ENCODE data around the gene HSPA1B. TPM values are rescaled to one million over a fixed set of nuclear protein-coding genes. Genes with fewer than 3 reads are reported as not detected.

HSPA1B gene
- total and polyA plus RNA-seq, 2 of the 4 experiments (the other 2 are of a cell fraction) = 61.1 to 93.6 TPM

DNA sequence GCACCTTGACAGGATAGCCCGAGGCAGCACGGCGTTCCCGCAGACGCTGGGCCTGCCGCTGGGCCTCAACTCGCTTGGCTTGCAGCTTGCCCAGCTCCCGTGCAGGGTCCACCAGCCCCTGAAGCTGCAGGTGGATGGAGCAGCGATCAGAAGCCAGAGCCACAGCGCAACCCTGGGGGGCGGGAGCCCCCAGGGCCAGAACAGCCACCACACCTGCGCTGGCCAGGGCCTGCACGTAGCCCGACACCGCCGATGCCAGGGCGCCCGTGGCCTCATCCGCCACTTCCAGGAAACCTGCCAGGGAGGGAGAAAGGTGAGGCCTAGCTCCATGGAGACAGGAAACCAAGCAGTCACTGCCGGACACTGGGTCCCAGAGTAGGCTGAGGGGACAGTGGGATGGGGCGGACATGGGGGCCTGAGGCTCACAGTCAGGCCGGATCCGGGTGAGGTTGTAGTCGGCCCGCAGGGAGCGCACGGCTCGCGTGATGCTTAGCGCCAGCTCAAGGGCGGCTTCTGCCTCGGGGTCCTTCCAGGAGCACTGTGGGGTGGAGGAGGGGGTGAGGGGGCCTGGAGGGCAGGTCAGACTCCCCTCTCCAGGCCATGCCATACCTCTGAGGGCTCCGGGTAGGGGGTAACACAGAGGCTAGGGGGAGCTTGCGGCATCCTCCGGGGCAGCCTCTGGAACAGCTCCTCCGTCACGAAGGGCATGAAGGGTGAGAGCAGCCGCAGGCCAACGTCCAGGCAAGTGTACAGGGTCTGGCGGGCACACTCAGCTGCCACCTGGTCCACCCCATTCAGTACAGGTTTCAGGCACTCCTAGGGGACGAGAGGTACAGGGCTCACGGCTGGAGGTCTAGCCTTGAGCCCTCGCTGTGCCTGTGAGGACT lies 48.3 kb upstream of the HSPA1B start:
- CTCF ChIA-PET = interaction anchor here (0.7 kb wide), 1 partner anchor 12 kb away, joined by 3 read pairs; no protein-coding TSS in a partner anchor
- no peaks in the 10 kb centered on the region for H3K9me3 ChIP-seq (ENCODE audit: control insufficient read depth, insufficient read depth, low read length)
- no peak overlapping the region for H3K14ac ChIP-seq (replicated peaks; ENCODE audit: low read depth, low read length)
- H3K9me1 ChIP-seq (ENCODE audit: insufficient read depth, low read length) = 0 out of 2 replicates have a peak, but pooled peaks cover 8% of the 10 kb centered on the region
- no peak overlapping the region for H2BK15ac ChIP-seq (ENCODE audit: low read depth, low read length)
- no peak overlapping the region for H3K4me2 ChIP-seq (ENCODE audit: low read depth, low read length)
- no peak overlapping the region for H3K18ac ChIP-seq (ENCODE audit: low read depth, low read length)
- H3K36me3 ChIP-seq (ENCODE audit: control insufficient read depth, insufficient read depth, low read length) = peaks cover 53% of the 10 kb centered on the region
- no peak overlapping the region for H3K56ac ChIP-seq (ENCODE audit: extremely low read depth, insufficient read depth, low read length)
- no peak overlapping the region for H3K9ac ChIP-seq (ENCODE audit: low read depth, low read length)
- POLR2A ChIA-PET (ENCODE audit: unreplicated experiment) = no interaction called here
- H3K27me3 ChIP-seq (ENCODE audit: control insufficient read depth, insufficient read depth, low read length) = no peaks in the 10 kb centered on the region
- H4K91ac ChIP-seq (ENCODE audit: insufficient read depth, low read depth, low read length) = no peak overlapping the region
- no peak overlapping the region for H2AK5ac ChIP-seq (ENCODE audit: low read depth, low read length)
- ATAC-seq (ENCODE audit: low read depth) (no peak), DNase-seq (no peak)
- H2BK5ac ChIP-seq (ENCODE audit: low read depth, low read length, poor library complexity, severe bottlenecking) = no peak overlapping the region
- dilution Hi-C loops (cut with HindIII; ENCODE audit: low sequenced_read_pairs, unreplicated experiment) = no loop called here
- no peak overlapping the region for H3K27ac ChIP-seq (ENCODE audit: insufficient read depth, low read length)
- no peak overlapping the region for H2AFZ ChIP-seq (replicated peaks; ENCODE audit: low read length, poor library complexity)
- peaks cover 10% of the 10 kb centered on the region for H3K4me1 ChIP-seq (ENCODE audit: control insufficient read depth, insufficient read depth, low read length)
- intact Hi-C loops (cut with micrococcal nuclease) = no loop called here
- in situ Hi-C loops (cut with MboI; ENCODE audit: low sequenced_read_pairs) = no loop called here
- no peak overlapping the region for H4K5ac ChIP-seq (ENCODE audit: low read depth, low read length)
- BruUV-seq (replicated peaks) = no TSS peak
- no peak overlapping the region for H3K4me3 ChIP-seq (ENCODE audit: insufficient read depth, low read depth, low read length)
- H2BK20ac ChIP-seq (ENCODE audit: low read depth, low read length) = no peak overlapping the region
- H3K79me1 ChIP-seq (ENCODE audit: low read depth in 1 of 2, low read length in 2 of 2) = 0 out of 4 replicates have a peak, but pooled peaks cover 0 to 6% of the 10 kb centered on the region in 2 experiments
- 94% methylated on average over 18 of the region's 43 CpGs; no CpG with 5 or more reads in 1 of the 2 experiments for WGBS, 2 experiments (ENCODE audit: extremely low coverage in 2 of 2, insufficient read length in 1 of 2)
- H4K8ac ChIP-seq (ENCODE audit: low read depth in 2 of 2, low read length in 2 of 2) = no peak overlapping the region
- H2BK120ac ChIP-seq (ENCODE audit: low read depth, low read length) = no peak overlapping the region
- H3K4ac ChIP-seq (ENCODE audit: low read depth, low read length) = no peak overlapping the region
- no peak overlapping the region for H2AK9ac ChIP-seq (replicated peaks; ENCODE audit: low read depth, low read length, poor library complexity)
- H4K20me1 ChIP-seq (ENCODE audit: insufficient read depth, low read length) = no peaks in the 10 kb centered on the region
- no peak overlapping the region for H3K23ac ChIP-seq (ENCODE audit: low read depth, low read length)
- TF ChIP-seq RCOR1 (IDR thresholded peaks at IDR 0.05; ENCODE audit: insufficient replicate concordance, low read length) = no peak
- no peak for TF ChIP-seq NFE2L2 (IDR thresholded peaks at IDR 0.05; ENCODE audit: low read depth, low read length)
- TF ChIP-seq POLR2A (IDR thresholded peaks at IDR 0.05; ENCODE audit: low read depth, low read length) = no peak
- TF ChIP-seq CHD1 (IDR thresholded peaks at IDR 0.05; ENCODE audit: low read depth, low read length) = no peak
- no peak for TF ChIP-seq RAD21 (IDR thresholded peaks at IDR 0.05; ENCODE audit: low read length)
- TF ChIP-seq FOS (IDR thresholded peaks at IDR 0.05; ENCODE audit: low read depth, low read length) = no peak
- no peak for TF ChIP-seq RFX5 (IDR thresholded peaks at IDR 0.05; ENCODE audit: low read depth, low read length)
- TF ChIP-seq CEBPB (IDR thresholded peaks at IDR 0.05; ENCODE audit: low read depth, low read length) = no peak
- TF ChIP-seq SMC3 (IDR thresholded peaks at IDR 0.05; ENCODE audit: low read depth, low read length) = no peak
- no peak for TF ChIP-seq BHLHE40 (IDR thresholded peaks at IDR 0.05; ENCODE audit: low read depth, low read length)
- TF ChIP-seq, protein P1, sequence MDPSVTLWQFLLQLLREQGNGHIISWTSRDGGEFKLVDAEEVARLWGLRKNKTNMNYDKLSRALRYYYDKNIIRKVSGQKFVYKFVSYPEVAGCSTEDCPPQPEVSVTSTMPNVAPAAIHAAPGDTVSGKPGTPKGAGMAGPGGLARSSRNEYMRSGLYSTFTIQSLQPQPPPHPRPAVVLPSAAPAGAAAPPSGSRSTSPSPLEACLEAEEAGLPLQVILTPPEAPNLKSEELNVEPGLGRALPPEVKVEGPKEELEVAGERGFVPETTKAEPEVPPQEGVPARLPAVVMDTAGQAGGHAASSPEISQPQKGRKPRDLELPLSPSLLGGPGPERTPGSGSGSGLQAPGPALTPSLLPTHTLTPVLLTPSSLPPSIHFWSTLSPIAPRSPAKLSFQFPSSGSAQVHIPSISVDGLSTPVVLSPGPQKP (IDR thresholded peaks at IDR 0.05; ENCODE audit: borderline replicate concordance, low read depth, low read length) = no peak
- TF ChIP-seq, protein P2, sequence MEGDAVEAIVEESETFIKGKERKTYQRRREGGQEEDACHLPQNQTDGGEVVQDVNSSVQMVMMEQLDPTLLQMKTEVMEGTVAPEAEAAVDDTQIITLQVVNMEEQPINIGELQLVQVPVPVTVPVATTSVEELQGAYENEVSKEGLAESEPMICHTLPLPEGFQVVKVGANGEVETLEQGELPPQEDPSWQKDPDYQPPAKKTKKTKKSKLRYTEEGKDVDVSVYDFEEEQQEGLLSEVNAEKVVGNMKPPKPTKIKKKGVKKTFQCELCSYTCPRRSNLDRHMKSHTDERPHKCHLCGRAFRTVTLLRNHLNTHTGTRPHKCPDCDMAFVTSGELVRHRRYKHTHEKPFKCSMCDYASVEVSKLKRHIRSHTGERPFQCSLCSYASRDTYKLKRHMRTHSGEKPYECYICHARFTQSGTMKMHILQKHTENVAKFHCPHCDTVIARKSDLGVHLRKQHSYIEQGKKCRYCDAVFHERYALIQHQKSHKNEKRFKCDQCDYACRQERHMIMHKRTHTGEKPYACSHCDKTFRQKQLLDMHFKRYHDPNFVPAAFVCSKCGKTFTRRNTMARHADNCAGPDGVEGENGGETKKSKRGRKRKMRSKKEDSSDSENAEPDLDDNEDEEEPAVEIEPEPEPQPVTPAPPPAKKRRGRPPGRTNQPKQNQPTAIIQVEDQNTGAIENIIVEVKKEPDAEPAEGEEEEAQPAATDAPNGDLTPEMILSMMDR (conservative IDR thresholded peaks at IDR 0.05; ENCODE audit: low read depth, low read length) = no peak
- TF ChIP-seq MXI1 (IDR thresholded peaks at IDR 0.05; ENCODE audit: borderline replicate concordance, low read depth, low read length) = no peak
- TF ChIP-seq, protein P3, sequence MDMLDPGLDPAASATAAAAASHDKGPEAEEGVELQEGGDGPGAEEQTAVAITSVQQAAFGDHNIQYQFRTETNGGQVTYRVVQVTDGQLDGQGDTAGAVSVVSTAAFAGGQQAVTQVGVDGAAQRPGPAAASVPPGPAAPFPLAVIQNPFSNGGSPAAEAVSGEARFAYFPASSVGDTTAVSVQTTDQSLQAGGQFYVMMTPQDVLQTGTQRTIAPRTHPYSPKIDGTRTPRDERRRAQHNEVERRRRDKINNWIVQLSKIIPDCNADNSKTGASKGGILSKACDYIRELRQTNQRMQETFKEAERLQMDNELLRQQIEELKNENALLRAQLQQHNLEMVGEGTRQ (IDR thresholded peaks at IDR 0.05; ENCODE audit: low read depth, low read length) = no peak
- no peak for TF ChIP-seq MAZ (IDR thresholded peaks at IDR 0.05; ENCODE audit: borderline replicate concordance, low read depth, low read length)

All from IMR-90 (cell line).